Measurements from ENCODE around the gene COX5B.

Gene COX5B

GRCh38 chr2:97695744-97696143, 49.9 kb downstream of the COX5B start:
- H3K4me3 ChIP-seq (ENCODE audit: insufficient read length, low read depth) = no peak overlapping the region
- H3K27me3 ChIP-seq (ENCODE audit: insufficient read depth, insufficient read length) = no peaks in the 10 kb centered on the region
- no peak overlapping the region for H3K9ac ChIP-seq (ENCODE audit: insufficient read length, low read depth)
- TF ChIP-seq SUZ12 (IDR thresholded peaks at IDR 0.05; ENCODE audit: extremely low read depth, insufficient read depth, insufficient read length) (no peak), YY1 (IDR thresholded peaks at IDR 0.05; ENCODE audit: insufficient read depth, insufficient read length) (no peak), ZNF274 (IDR thresholded peaks at IDR 0.05; ENCODE audit: low read depth, low read length) (no peak)
- no peaks in the 10 kb centered on the region for H3K36me3 ChIP-seq (ENCODE audit: insufficient read depth, insufficient read length, low read length)
- H3K9me3 ChIP-seq (ENCODE audit: insufficient read depth, low read length) = peaks cover 11% of the 10 kb centered on the region; the same call in 1 of the 2 replicates
- H3K4me1 ChIP-seq (ENCODE audit: insufficient read depth, insufficient read length) = peaks cover 3% of the 10 kb centered on the region
- no peak for DNase-seq (ENCODE audit: low read depth, low spot score)

GRCh38 chr2:97697252-97698235, 51.7 kb downstream of the COX5B start:
- TF ChIP-seq ZNF274 (IDR thresholded peaks at IDR 0.05; ENCODE audit: low read depth, low read length) (no peak), SUZ12 (IDR thresholded peaks at IDR 0.05; ENCODE audit: extremely low read depth, insufficient read depth, insufficient read length) (no peak), YY1 (IDR thresholded peaks at IDR 0.05; ENCODE audit: insufficient read depth, insufficient read length) (no peak)
- Histone ChIP-seq H3K27me3 (ENCODE audit: insufficient read depth, insufficient read length) (no peaks in the 10 kb centered on the region), H3K36me3 (ENCODE audit: insufficient read depth, insufficient read length, low read length) (no peaks in the 10 kb centered on the region), H3K9ac (ENCODE audit: insufficient read length, low read depth) (no peak overlapping the region), H3K4me3 (ENCODE audit: insufficient read length, low read depth) (no peak overlapping the region), H3K4me1 (ENCODE audit: insufficient read depth, insufficient read length) (no peaks in the 10 kb centered on the region), H3K9me3 (ENCODE audit: insufficient read depth, low read length) (peaks cover 11% of the 10 kb centered on the region; the same call in 1 of the 2 replicates)
- peak; percentile 70 for DNase-seq (ENCODE audit: low read depth, low spot score)

Data from NT2/D1 (cell line).